Right lobe of liver (tissue), 6 donors: ENCODE measurements around the gene GRIFIN. TPM values are rescaled to one million over a fixed set of nuclear protein-coding genes. Genes with fewer than 3 reads are reported as not detected.

Experiments
- ATAC-seq, 4 donors: fragments of 200-7000 bp; cut with Tn5 transposase; one replicate each; pipeline ENCODE4 v1.9.1; 2020; ENCODE audit warnings: mild to moderate bottlenecking in 4 of 4, moderate library complexity in 4 of 4
- DNase-seq, 3 donors: peaks; one replicate each; pipeline ENCODE4 v3.0.0-alpha.2; 2020
- H3K27ac ChIP-seq, 3 donors: fragments of 200-600 bp; one replicate each; pipeline ENCODE4 v1.8.0; 2022
- H3K27me3 ChIP-seq, 2 donors: fragments of 200-600 bp; one replicate each; pipeline ENCODE4 v1.8.0; 2022
- H3K36me3 ChIP-seq, 4 donors: fragments of 200-600 bp; sonication (generic) in 1 of 4; one replicate each; pipeline versions ENCODE4 v1.5.1 to v1.8.0; 2017 to 2022; ENCODE audit warnings: control low read depth in 1 of 4
- H3K4me1 ChIP-seq, 4 donors: fragments of 200-600 bp; sonication (generic) in 1 of 4; one replicate each; pipeline versions ENCODE4 v1.5.1 to v1.8.0; 2017 to 2022; ENCODE audit warnings: control low read depth in 1 of 4
- H3K4me3 ChIP-seq, 3 donors: fragments of 200-600 bp; one replicate each; pipeline ENCODE4 v1.8.0; 2022
- H3K9me3 ChIP-seq, 4 donors: fragments of 200-600 bp; sonication (generic) in 1 of 4; one replicate each; pipeline versions ENCODE4 v1.5.1 to v1.8.0; 2017 to 2022; ENCODE audit warnings: control low read depth in 1 of 4
- POLR2A ChIP-seq: fragments of 450-650 bp; IDR thresholded peaks from one replicate; pipeline ENCODE4 v1.6.1; 2017; ENCODE audit warnings: antibody characterized with exemption, mild to moderate bottlenecking
- WGBS: methylation state at CpG from one replicate; pipeline ENCODE4 v1.1.6; 2018; ENCODE audit warnings: low coverage, low lambda C conversion rate; ENCODE audit not compliant: insufficient coverage; ENCODE audit errors: missing lambda C conversion rate; 5-methylcytosine and 5-hydroxymethylcytosine counted together
- intact Hi-C, 2 donors: fragments of 100-400 bp; cut with DNase I; formaldehyde crosslinking; loops; one replicate each; pipeline versions ENCODE4 v1.11.2 to v1.14.1; 2022
- total RNA-seq, 6 experiments: library from RNA; depleted of rRNA in 2 of 6; stranded (reverse); fragments of >200 nt in 2 of 6; fragmentation: NEBNext Ultra II Directional in 3 of 6; extraction: Animal tissue kit (Norgen Biotek cat#: 25700) in 3 of 6; gene quantifications; one replicate each; pipeline versions ENCODE4 v1.1.0 to v1.2.4, GENCODE V29; 2016 to 2023
- TF ChIP-seq, protein P1 (sequence below), 4 donors: fragments of 200-600 bp in 3 of 4; fragments of 450-650 bp in 1 of 4; IDR thresholded peaks; one replicate each; pipeline versions ENCODE4 v1.5.1 to v1.8.0; 2016 to 2022; ENCODE audit warnings: antibody characterized with exemption in 4 of 4, mild to moderate bottlenecking in 2 of 4
- donor health status: DM: no; HTN: yes; CAD: no.
- donor health status: DM: no; HTN: no; CAD: no.
- donor health status: DM: no; HTN: no; CAD: no.
- donor health status: DM: no; HTN: yes; CAD: no.
- donor health status: DM: no; HTN: yes; CAD: no.

The GRIFIN gene
- total RNA-seq, 6 experiments from 2014 or later: not detected

DNA sequence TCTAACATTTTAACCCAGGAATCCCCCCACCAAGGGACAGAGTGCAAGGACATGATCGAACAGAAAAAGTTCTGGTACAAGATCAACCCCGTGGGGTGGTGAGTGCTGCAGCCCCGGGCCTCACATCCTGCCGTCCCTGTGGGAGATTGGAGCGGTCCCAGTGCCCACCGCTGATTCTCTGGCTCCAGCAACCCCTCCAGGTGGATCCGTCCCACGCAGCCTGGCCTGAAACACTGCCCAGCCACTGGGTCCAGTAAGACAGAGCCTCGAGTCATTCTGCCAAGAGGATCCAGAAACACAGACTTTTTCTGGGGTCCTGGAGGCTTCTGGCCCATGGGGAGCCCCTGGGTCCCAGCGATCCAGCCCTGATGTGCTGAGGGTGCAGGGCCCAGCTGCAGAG is 29.5 kb downstream of the GRIFIN start:
- ATAC-seq (no peak), DNase-seq (no peak)
- Histone ChIP-seq H3K27me3 (no peaks in the 10 kb centered on the region), H3K4me3 (no peak overlapping the region), H3K36me3 (no peaks in the 10 kb centered on the region), H3K9me3 (no peaks in the 10 kb centered on the region), H3K27ac (no peak overlapping the region), H3K4me1 (peaks cover 0 to 6% (median 3%) of the 10 kb centered on the region in 4 donors)
- TF ChIP-seq, protein P1, sequence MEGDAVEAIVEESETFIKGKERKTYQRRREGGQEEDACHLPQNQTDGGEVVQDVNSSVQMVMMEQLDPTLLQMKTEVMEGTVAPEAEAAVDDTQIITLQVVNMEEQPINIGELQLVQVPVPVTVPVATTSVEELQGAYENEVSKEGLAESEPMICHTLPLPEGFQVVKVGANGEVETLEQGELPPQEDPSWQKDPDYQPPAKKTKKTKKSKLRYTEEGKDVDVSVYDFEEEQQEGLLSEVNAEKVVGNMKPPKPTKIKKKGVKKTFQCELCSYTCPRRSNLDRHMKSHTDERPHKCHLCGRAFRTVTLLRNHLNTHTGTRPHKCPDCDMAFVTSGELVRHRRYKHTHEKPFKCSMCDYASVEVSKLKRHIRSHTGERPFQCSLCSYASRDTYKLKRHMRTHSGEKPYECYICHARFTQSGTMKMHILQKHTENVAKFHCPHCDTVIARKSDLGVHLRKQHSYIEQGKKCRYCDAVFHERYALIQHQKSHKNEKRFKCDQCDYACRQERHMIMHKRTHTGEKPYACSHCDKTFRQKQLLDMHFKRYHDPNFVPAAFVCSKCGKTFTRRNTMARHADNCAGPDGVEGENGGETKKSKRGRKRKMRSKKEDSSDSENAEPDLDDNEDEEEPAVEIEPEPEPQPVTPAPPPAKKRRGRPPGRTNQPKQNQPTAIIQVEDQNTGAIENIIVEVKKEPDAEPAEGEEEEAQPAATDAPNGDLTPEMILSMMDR (IDR thresholded peaks at IDR 0.05): no peak
- no peak for TF ChIP-seq POLR2A
- intact Hi-C loops: no loop called here
- no CpG with 5 or more reads among the region's 10 CpGs for WGBS

DNA sequence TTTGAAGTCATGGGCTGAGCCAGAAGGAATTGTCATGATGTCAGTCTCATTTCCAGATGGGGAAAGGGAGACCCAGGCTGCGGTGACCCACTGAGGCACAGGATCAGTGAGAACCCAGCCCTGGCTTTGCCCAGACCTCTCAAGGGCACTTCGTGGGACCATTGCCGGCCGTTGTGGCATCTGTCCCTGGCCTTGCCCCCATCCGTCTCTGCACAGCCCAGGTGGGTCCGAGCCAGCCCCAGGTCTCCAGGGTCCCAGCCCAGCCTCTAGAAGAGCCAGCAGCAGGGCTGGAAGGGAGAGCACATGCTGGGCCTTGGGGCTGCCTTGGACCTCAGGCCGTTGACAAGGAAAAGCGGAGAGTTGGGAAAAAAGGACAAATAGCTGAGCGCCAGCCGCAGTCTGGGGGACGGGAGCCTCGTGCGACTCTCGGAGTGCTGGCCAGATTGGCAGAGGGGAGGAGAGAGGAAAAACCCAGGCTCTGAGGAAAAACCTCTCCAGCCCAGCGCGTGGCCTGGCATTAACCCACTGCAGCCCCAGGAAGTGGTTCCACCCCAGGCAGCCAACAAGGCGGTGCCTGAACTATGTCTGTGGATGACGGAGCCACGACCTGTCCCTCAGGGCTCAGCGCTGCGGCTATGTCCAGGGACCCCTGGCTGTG is 30.2 kb downstream of the GRIFIN start:
- Histone ChIP-seq H3K9me3 (no peaks in the 10 kb centered on the region), H3K36me3 (no peaks in the 10 kb centered on the region), H3K4me1 (no peaks in the 10 kb centered on the region), H3K27me3 (no peaks in the 10 kb centered on the region), H3K27ac (no peak overlapping the region), H3K4me3 (no peak overlapping the region)
- intact Hi-C loops: no loop called here
- ATAC-seq (no peak), DNase-seq (no peak)
- TF ChIP-seq, protein P1 (IDR thresholded peaks at IDR 0.05): no peak
- TF ChIP-seq POLR2A: no peak
- no CpG with 5 or more reads among the region's 21 CpGs for WGBS

GRCh38 chr7:2445047-2445446 is 31.2 kb downstream of the GRIFIN start:
- TF ChIP-seq, protein P1 (IDR thresholded peaks at IDR 0.05): no peak
- ATAC-seq (no peak), DNase-seq (no peak)
- no peaks in the 10 kb centered on the region for H3K27me3 ChIP-seq
- WGBS: 78% methylated on average over 5 of the region's 10 CpGs
- no peak overlapping the region for H3K27ac ChIP-seq
- no peaks in the 10 kb centered on the region for H3K9me3 ChIP-seq
- no peaks in the 10 kb centered on the region for H3K36me3 ChIP-seq
- no peaks in the 10 kb centered on the region for H3K4me1 ChIP-seq
- H3K4me3 ChIP-seq: no peak overlapping the region
- intact Hi-C loops: no loop called here

DNA sequence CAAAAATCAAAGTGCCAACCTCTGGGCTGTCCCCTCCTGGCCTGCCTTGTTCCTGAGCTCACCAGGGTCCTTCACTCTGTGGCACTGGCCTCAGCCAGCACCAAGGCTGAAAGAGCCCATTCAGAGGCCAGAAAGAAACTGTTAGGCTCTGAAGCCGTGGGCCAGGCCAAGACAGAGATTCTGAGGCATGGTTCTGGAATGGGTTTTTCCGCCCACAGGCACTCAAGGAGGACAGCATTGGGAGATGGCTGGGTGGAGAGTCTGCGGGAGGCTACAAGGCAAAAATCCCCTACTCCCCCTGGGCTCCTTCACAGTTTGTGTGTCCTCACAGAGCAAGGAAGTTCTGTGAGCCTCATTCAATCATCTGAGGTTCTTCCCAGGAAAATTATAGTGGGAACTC is 31.7 kb downstream of the GRIFIN start:
- intact Hi-C loops: no loop called here
- ATAC-seq: no peak
- Histone ChIP-seq H3K27ac (no peak overlapping the region), H3K9me3 (no peaks in the 10 kb centered on the region), H3K4me3 (no peak overlapping the region), H3K4me1 (no peaks in the 10 kb centered on the region), H3K36me3 (no peaks in the 10 kb centered on the region), H3K27me3 (no peaks in the 10 kb centered on the region)
- no peak for DNase-seq
- no CpG with 5 or more reads among the region's 3 CpGs for WGBS
- TF ChIP-seq, protein P1 (IDR thresholded peaks at IDR 0.05): no peak
- TF ChIP-seq POLR2A: no peak

DNA sequence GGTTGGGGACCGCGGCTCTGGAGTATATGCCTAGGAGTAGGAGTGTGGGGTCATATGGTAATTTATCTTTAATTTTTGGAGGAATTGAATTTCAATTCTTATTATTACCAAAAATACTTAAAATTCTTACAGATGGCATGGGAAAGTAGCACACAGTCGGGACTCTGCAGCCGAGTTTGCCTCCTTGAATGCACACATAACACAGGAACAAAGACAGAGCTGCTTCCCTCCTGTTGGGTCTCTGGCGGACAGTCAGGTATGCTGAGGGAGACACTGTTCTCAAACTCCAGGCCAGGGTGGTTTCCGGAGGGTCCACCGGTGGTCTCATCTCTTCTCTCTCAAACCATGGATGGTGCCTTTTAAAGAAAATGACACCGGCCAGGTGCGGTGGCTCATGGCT is 32.7 kb downstream of the GRIFIN start:
- H3K27me3 ChIP-seq: no peaks in the 10 kb centered on the region
- H3K36me3 ChIP-seq: no peaks in the 10 kb centered on the region
- 98% methylated on average over 5 of the region's 9 CpGs for WGBS
- no peak for DNase-seq
- no peak overlapping the region for H3K27ac ChIP-seq
- H3K4me1 ChIP-seq: no peaks in the 10 kb centered on the region
- ATAC-seq: no peak
- TF ChIP-seq, protein P1 (IDR thresholded peaks at IDR 0.05): no peak
- no peak for TF ChIP-seq POLR2A
- no peaks in the 10 kb centered on the region for H3K9me3 ChIP-seq
- intact Hi-C loops: no loop called here
- no peak overlapping the region for H3K4me3 ChIP-seq
